H1 (cell line): ENCODE results near the gene ARHGEF18. TPM values are rescaled to one million over a fixed set of nuclear protein-coding genes. Genes with fewer than 3 reads are reported as not detected.

Experiments used
- CTCF ChIA-PET: fragments of 300-600 bp; sonication (Branson Sonifier 250); formaldehyde crosslinking; loops from one replicate; lab custom pipeline; 2021; ENCODE audit not compliant: partially characterized antibody; lab: Charles Lee
- POLR2A ChIA-PET: fragments of 300-600 bp; sonication (Branson Sonifier 250); formaldehyde crosslinking; loops from one replicate; lab custom pipeline; 2021; ENCODE audit warnings: inconsistent platforms; ENCODE audit not compliant: partially characterized antibody; lab: Charles Lee
- DNase-seq, 2 experiments: peaks; one replicate each; pipeline versions ENCODE4 v3.0.0 to v3.0.0-alpha.2; 2010 to 2022; ENCODE audit warnings: low spot score in 2 of 2, low read depth in 1 of 2, mixed read lengths in 1 of 2
- FAIRE-seq: peaks from 2 replicates; lab custom pipeline; 2011; peaks lifted over from hg19 to GRCh38; lab: Jason Lieb, UNC
- H2AFZ ChIP-seq: 2 replicates; pipeline ENCODE4 v1.8.1; 2012; ENCODE audit warnings: low read length, inconsistent platforms
- H2AK5ac ChIP-seq: 2 replicates; pipeline ENCODE4 v1.6.1; 2013; ENCODE audit warnings: low read depth, low read length
- H2BK120ac ChIP-seq: replicated peaks from 2 replicates; pipeline ENCODE3; 2013; ENCODE audit warnings: low read depth, low read length, inconsistent platforms
- H2BK12ac ChIP-seq: 2 replicates; pipeline ENCODE4 v1.6.1; 2013; ENCODE audit warnings: low read depth, low read length
- H2BK15ac ChIP-seq: 2 replicates; pipeline ENCODE4 v1.6.1; 2013; ENCODE audit warnings: low read length
- H2BK20ac ChIP-seq: 2 replicates; pipeline ENCODE4 v1.6.1; 2013; ENCODE audit warnings: low read length
- H2BK5ac ChIP-seq: 2 replicates; pipeline ENCODE4 v1.6.1; 2013; ENCODE audit warnings: low read depth, low read length
- H3K14ac ChIP-seq: 2 replicates; pipeline ENCODE4 v1.6.1; 2013; ENCODE audit warnings: inconsistent platforms; ENCODE audit not compliant: insufficient read length
- H3K18ac ChIP-seq: 2 replicates; pipeline ENCODE4 v1.6.1; 2013; ENCODE audit warnings: low read length; ENCODE audit errors: extremely low read depth
- H3K23ac ChIP-seq: 2 replicates; pipeline ENCODE4 v1.6.1; 2013; ENCODE audit warnings: inconsistent platforms; ENCODE audit not compliant: insufficient read length
- H3K23me2 ChIP-seq: 2 replicates; pipeline ENCODE4 v1.6.1; 2013; ENCODE audit warnings: low read depth, low read length
- H3K27ac ChIP-seq: 2 replicates; pipeline ENCODE4 v1.6.1; 2011; ENCODE audit warnings: low read depth, low read length, inconsistent platforms
- H3K27me3 ChIP-seq, 4 experiments: replicated peaks in 1 of 4; 1 replicate in 1 of 4; 2 replicates in 3 of 4; pipeline versions ENCODE4 v1.6.1 to v1.8.1; 2011 to 2013; ENCODE audit warnings: low read length in 3 of 4, mild to moderate bottlenecking in 3 of 4, inconsistent platforms in 2 of 4, mixed read lengths in 2 of 4, moderate library complexity in 1 of 4; ENCODE audit not compliant: control insufficient read depth in 3 of 4, insufficient read depth in 3 of 4; ENCODE audit errors: extremely low read depth in 1 of 4
- H3K36me3 ChIP-seq, 4 experiments: 2 replicates each; pipeline versions ENCODE4 v1.6.1 to v1.8.1; 2011 to 2013; ENCODE audit warnings: mild to moderate bottlenecking in 4 of 4, low read length in 3 of 4, moderate library complexity in 2 of 4, control low read depth in 1 of 4, inconsistent platforms in 1 of 4; ENCODE audit not compliant: insufficient read depth in 4 of 4, control insufficient read depth in 2 of 4
- H3K4ac ChIP-seq: replicated peaks from 2 replicates; pipeline ENCODE3; 2013; ENCODE audit warnings: low read length, low read depth, mixed read lengths, inconsistent platforms; ENCODE audit not compliant: insufficient read length
- H3K4me1 ChIP-seq, 4 experiments: replicated peaks in 1 of 4; 1 replicate in 1 of 4; 2 replicates in 3 of 4; pipeline versions ENCODE4 v1.6.1 to v1.8.1; 2011 to 2013; ENCODE audit warnings: low read length in 3 of 4, inconsistent platforms in 2 of 4, mixed read lengths in 1 of 4; ENCODE audit not compliant: insufficient read depth in 4 of 4, control insufficient read depth in 3 of 4
- H3K4me2 ChIP-seq, 2 experiments: 2 replicates each; pipeline versions ENCODE4 v1.6.1 to v1.8.1; 2011 to 2013; ENCODE audit warnings: low read depth in 2 of 2, low read length in 2 of 2, control low read depth in 1 of 2, inconsistent platforms in 1 of 2, mild to moderate bottlenecking in 1 of 2; ENCODE audit not compliant: insufficient read depth in 1 of 2
- H3K4me3 ChIP-seq, 4 experiments: fragments of 200-600, 300-600 bp in 1 of 4; sonication (generic), shearing (Covaris generic), sonication (Bioruptor Twin) in 1 of 4; 2 replicates each; pipeline versions ENCODE4 v1.5.1 to v1.8.1; 2011 to 2016; ENCODE audit warnings: low read length in 4 of 4, low read depth in 3 of 4, control low read depth in 2 of 4, inconsistent platforms in 2 of 4, mild to moderate bottlenecking in 2 of 4, mixed read lengths in 1 of 4, moderate library complexity in 1 of 4; ENCODE audit not compliant: insufficient read depth in 2 of 4; ENCODE audit errors: extremely low read depth in 1 of 4
- H3K56ac ChIP-seq: replicated peaks from 2 replicates; pipeline ENCODE3; 2013; ENCODE audit warnings: low read depth, mild to moderate bottlenecking, mixed read lengths, low read length, inconsistent platforms; ENCODE audit not compliant: insufficient read length
- H3K79me1 ChIP-seq: 2 replicates; pipeline ENCODE4 v1.6.1; 2013; ENCODE audit warnings: low read depth, low read length, control low read depth
- H3K79me2 ChIP-seq, 2 experiments: 2 replicates each; pipeline versions ENCODE4 v1.6.1 to v1.8.1; 2012 to 2013; ENCODE audit warnings: low read length in 2 of 2, mild to moderate bottlenecking in 2 of 2, inconsistent platforms in 1 of 2; ENCODE audit not compliant: insufficient read depth in 2 of 2, control insufficient read depth in 1 of 2
- H3K9ac ChIP-seq, 4 experiments: replicated peaks in 1 of 4; 1 replicate in 1 of 4; 2 replicates in 3 of 4; pipeline versions ENCODE4 v1.6.1 to v1.8.1; 2011 to 2013; ENCODE audit warnings: low read depth in 3 of 4, low read length in 3 of 4, control low read depth in 2 of 4, mild to moderate bottlenecking in 2 of 4, moderate library complexity in 2 of 4, inconsistent platforms in 1 of 4; ENCODE audit errors: extremely low read depth in 1 of 4
- H3K9me3 ChIP-seq, 2 experiments: 2 replicates each; pipeline versions ENCODE4 v1.6.1 to v1.8.1; 2012 to 2013; ENCODE audit warnings: mild to moderate bottlenecking in 2 of 2, moderate library complexity in 2 of 2, control low read depth in 1 of 2, inconsistent platforms in 1 of 2, low read depth in 1 of 2, low read length in 1 of 2, mixed read lengths in 1 of 2; ENCODE audit not compliant: insufficient read depth in 2 of 2
- H4K20me1 ChIP-seq, 2 experiments: replicated peaks in 1 of 2; 2 replicates each; pipeline versions ENCODE3 to v1.8.1; 2011 to 2013; ENCODE audit warnings: inconsistent platforms in 2 of 2, low read length in 2 of 2, mild to moderate bottlenecking in 1 of 2; ENCODE audit not compliant: insufficient read depth in 2 of 2, control insufficient read depth in 1 of 2
- H4K5ac ChIP-seq: 2 replicates; pipeline ENCODE4 v1.6.1; 2013; ENCODE audit warnings: low read length, low read depth, mixed read lengths, inconsistent platforms; ENCODE audit not compliant: insufficient read length
- H4K8ac ChIP-seq: 2 replicates; pipeline ENCODE4 v1.8.0; 2013; ENCODE audit warnings: mild to moderate bottlenecking, moderate library complexity, low read length, inconsistent platforms; ENCODE audit not compliant: insufficient read depth; ENCODE audit errors: extremely low read depth
- H4K91ac ChIP-seq: replicated peaks from 2 replicates; pipeline ENCODE3; 2013; ENCODE audit warnings: low read length, mixed read lengths, inconsistent platforms; ENCODE audit not compliant: insufficient read length
- BCL11A ChIP-seq, 2 experiments: IDR thresholded peaks; one replicate each; pipeline ENCODE4 v1.6.1; 2011; ENCODE audit warnings: low read depth in 2 of 2, low read length in 2 of 2, mild to moderate bottlenecking in 2 of 2
- CREB1 ChIP-seq: IDR thresholded peaks from 2 replicates; pipeline ENCODE4 v1.6.1; 2012; ENCODE audit warnings: inconsistent platforms
- CTBP2 ChIP-seq: IDR thresholded peaks from 2 replicates; pipeline ENCODE4 v1.7.0; 2011; ENCODE audit warnings: borderline replicate concordance, mild to moderate bottlenecking, moderate library complexity, mixed read lengths, low read length; ENCODE audit not compliant: insufficient read depth, insufficient read length
- SIX5 ChIP-seq: IDR thresholded peaks from 2 replicates; pipeline ENCODE4 v1.6.1; 2011; ENCODE audit warnings: mild to moderate bottlenecking, low read depth, low read length
- SP4 ChIP-seq: IDR thresholded peaks from 2 replicates; pipeline ENCODE4 v1.6.1; 2012; ENCODE audit warnings: low read length, inconsistent platforms
- TAF1 ChIP-seq: IDR thresholded peaks from 2 replicates; pipeline ENCODE4 v1.6.1; 2011; ENCODE audit warnings: mild to moderate bottlenecking, low read depth, low read length
- TEAD4 ChIP-seq: IDR thresholded peaks from 2 replicates; pipeline ENCODE4 v1.6.1; 2012; ENCODE audit warnings: low read depth, low read length, inconsistent platforms, mixed read lengths
- USF2 ChIP-seq: IDR thresholded peaks from 2 replicates; pipeline ENCODE4 v1.6.1; 2011; ENCODE audit warnings: low read length, improper control_type of control experiment
- WGBS, 2 experiments: shearing (Covaris generic) in 1 of 2; methylation state at CpG; one replicate each; pipeline versions ENCODE4 v1.1.6 to v1.1.7; 2013 to 2015; ENCODE audit warnings: low lambda C conversion rate in 2 of 2, mixed read lengths in 2 of 2, inconsistent platforms in 1 of 2, low coverage in 1 of 2, missing lambda C conversion rate in 1 of 2; ENCODE audit not compliant: insufficient replicate concordance in 2 of 2, insufficient coverage in 1 of 2, insufficient read length in 1 of 2; ENCODE audit errors: extremely low coverage in 1 of 2, missing lambda C conversion rate in 1 of 2; 5-methylcytosine and 5-hydroxymethylcytosine counted together
- polyA plus RNA-seq, 7 experiments: library from polyadenylated mRNA; depleted of rRNA in 3 of 7; stranded (reverse) in 5 of 7; unstranded in 2 of 7; fragments of >200 nt in 5 of 7; fragments of 200-250 nt in 2 of 7; gene quantifications; 1 replicate in 5 of 7; 2 replicates in 1 of 7; 4 replicates in 1 of 7; pipeline versions ENCODE4 v1.2.1 to v1.2.3, GENCODE V29; 2011 to 2013; ENCODE audit warnings: missing spikeins in 2 of 7, mixed read lengths in 2 of 7
- total RNA-seq: library from RNA; stranded (reverse); fragmentation: NEBNext Ultra II Directional; extraction: Animal tissue kit (Norgen Biotek cat#: 25700); gene quantifications from 2 replicates; pipeline ENCODE4 v1.2.1, GENCODE V29; 2021
- TF ChIP-seq, protein P1 (sequence below): IDR thresholded peaks from 2 replicates; pipeline ENCODE4 v1.6.1; 2012; ENCODE audit warnings: inconsistent platforms
- TF ChIP-seq, protein P2 (sequence below): IDR thresholded peaks from 2 replicates; pipeline ENCODE4 v1.6.1; 2012; ENCODE audit warnings: inconsistent platforms

The ARHGEF18 gene
- total and polyA plus RNA-seq, 2 of the 8 experiments (the other 6 are each of a cell fraction or from before 2014, with no cell fraction given): 12.2 to 35.9 TPM

- no peak overlapping the region for H3K18ac ChIP-seq
- ChIA-PET CTCF (interaction anchor here (0.6 to 1.9 kb wide), 28 partner anchors 9 to 1712 kb away, joined by 3 to 9 read pairs (median 4); no protein-coding TSS in a partner anchor), POLR2A (no interaction called here)
- H3K56ac ChIP-seq: no peak overlapping the region
- H3K23me2 ChIP-seq: peaks cover 4% of the 10 kb centered on the region; the same call in 1 of the 2 replicates
- H3K4me1 ChIP-seq: no peaks in the 10 kb centered on the region
- H4K91ac ChIP-seq: no peak overlapping the region
- H3K9me3 ChIP-seq: peaks cover 0 to 9% of the 10 kb centered on the region in 2 experiments; a peak in 2 of 4 replicates
- H3K79me2 ChIP-seq: no peaks in the 10 kb centered on the region
- H3K14ac ChIP-seq: no peak overlapping the region
- no peak overlapping the region for H4K8ac ChIP-seq
- H3K4me2 ChIP-seq: no peak overlapping the region
- FAIRE-seq: no peak
- H2BK15ac ChIP-seq: no peak overlapping the region
- no peaks in the 10 kb centered on the region for H3K79me1 ChIP-seq
- no peak overlapping the region for H2BK12ac ChIP-seq
- no peak overlapping the region for H2AK5ac ChIP-seq
- DNase-seq: peak; percentile 89 to 90
- no peak overlapping the region for H3K27ac ChIP-seq
- 59% methylated on average over 10 of the region's 10 CpGs; no CpG with 5 or more reads in 1 of the 2 experiments for WGBS, 2 experiments
- H3K36me3 ChIP-seq: no peaks in the 10 kb centered on the region
- H3K9ac ChIP-seq: no peak overlapping the region
- no peaks in the 10 kb centered on the region for H3K27me3 ChIP-seq
- peaks cover 0 to 4% of the 10 kb centered on the region in 2 experiments for H4K20me1 ChIP-seq
- H3K23ac ChIP-seq: no peak overlapping the region
- no peak overlapping the region for H2AFZ ChIP-seq
- no peak overlapping the region for H3K4ac ChIP-seq
- H3K4me3 ChIP-seq: no peak overlapping the region
- no peak overlapping the region for H2BK20ac ChIP-seq
- H4K5ac ChIP-seq: no peak overlapping the region
- H2BK120ac ChIP-seq: no peak overlapping the region
- H2BK5ac ChIP-seq: no peak overlapping the region
- TF ChIP-seq, protein P1, sequence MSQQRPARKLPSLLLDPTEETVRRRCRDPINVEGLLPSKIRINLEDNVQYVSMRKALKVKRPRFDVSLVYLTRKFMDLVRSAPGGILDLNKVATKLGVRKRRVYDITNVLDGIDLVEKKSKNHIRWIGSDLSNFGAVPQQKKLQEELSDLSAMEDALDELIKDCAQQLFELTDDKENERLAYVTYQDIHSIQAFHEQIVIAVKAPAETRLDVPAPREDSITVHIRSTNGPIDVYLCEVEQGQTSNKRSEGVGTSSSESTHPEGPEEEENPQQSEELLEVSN: no peak
- TF ChIP-seq CREB1 (0 out of 2 replicates have a peak, but pooled peaks have one; percentile 26), TEAD4 (peak; percentile 42; the same call in 1 of the 2 replicates), BCL11A (IDR thresholded peaks at IDR 0.05; ENCODE audit: low read depth in 2 of 2, low read length in 2 of 2) (no peak), CTBP2 (no peak), TAF1 (no peak), SIX5 (no peak), SP4 (no peak), USF2 (peak; percentile 49)
- TF ChIP-seq, protein P2, sequence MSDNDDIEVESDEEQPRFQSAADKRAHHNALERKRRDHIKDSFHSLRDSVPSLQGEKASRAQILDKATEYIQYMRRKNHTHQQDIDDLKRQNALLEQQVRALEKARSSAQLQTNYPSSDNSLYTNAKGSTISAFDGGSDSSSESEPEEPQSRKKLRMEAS: no peak
These were observed 22.4 kb upstream of the ARHGEF18 start for GRCh38 chr19:7326105-7326877.
